A549 (cell line): ENCODE measurements around the gene CALHM6. TPM values are rescaled to one million over a fixed set of nuclear protein-coding genes. Genes with fewer than 3 reads are reported as not detected.

Experiments used
- ATAC-seq, 2 experiments: fragments of 200-7000 bp in 1 of 2; fragments of >200 bp in 1 of 2; cut with Nextera tagmentation in 1 of 2; cut with Tn5 transposase in 1 of 2; 3 replicates each; pipeline versions ENCODE4 v1.8.0 to v1.9.1; 2018 to 2020; ENCODE audit warnings: mild to moderate bottlenecking in 1 of 2, moderate library complexity in 1 of 2
- CTCF ChIA-PET: fragments of 300-600 bp; sonication (Branson Sonifier 250); formaldehyde crosslinking; extraction: SDS; loops from one replicate; lab custom pipeline; 2021; ENCODE audit warnings: antibody characterized with exemption, inconsistent platforms; lab: Yijun Ruan, JAX
- POLR2A ChIA-PET: fragments of 350-600 bp; formaldehyde crosslinking; extraction: SDS; loops from one replicate; lab custom pipeline; 2021; ENCODE audit warnings: antibody characterized with exemption, inconsistent platforms; lab: Yijun Ruan, JAX
- DNase-seq, 2 experiments: peaks; one replicate each; pipeline versions ENCODE4 v3.0.0 to v3.0.0-alpha.2; 2011 to 2016; ENCODE audit warnings: low read depth in 1 of 2, low spot score in 1 of 2
- FAIRE-seq: peaks from 2 replicates; lab custom pipeline; 2011; peaks lifted over from hg19 to GRCh38; lab: Jason Lieb, UNC
- H3K27ac ChIP-seq, 2 experiments: fragments of >200 bp; sonication (Bioruptor Twin); formaldehyde crosslinking; 3 replicates each; pipeline ENCODE4 v1.5.1; 2016 to 2017
- H3K4me1 ChIP-seq: fragments of >200 bp; sonication (Bioruptor Twin); formaldehyde crosslinking; 3 replicates; pipeline ENCODE4 v1.6.1; 2016
- H3K4me2 ChIP-seq: fragments of >200 bp; sonication (Bioruptor Twin); formaldehyde crosslinking; 3 replicates; pipeline ENCODE4 v1.6.1; 2016
- H3K4me3 ChIP-seq: fragments of >200 bp; sonication (Bioruptor Twin); formaldehyde crosslinking; 3 replicates; pipeline ENCODE4 v1.5.1; 2016
- H3K9me3 ChIP-seq: fragments of >200 bp; sonication (Bioruptor Twin); formaldehyde crosslinking; 3 replicates; pipeline ENCODE4 v1.6.1; 2016
- BCL3 ChIP-seq: fragments of >200 bp; sonication (Bioruptor Twin); formaldehyde crosslinking; IDR thresholded peaks from 3 replicates; pipeline ENCODE4 v1.6.1; 2016
- BHLHE40 ChIP-seq: IDR thresholded peaks from 2 replicates; pipeline ENCODE4 v1.6.1; 2012; ENCODE audit warnings: low read depth, low read length, inconsistent platforms
- CHD2 ChIP-seq: fragments of 150-350 bp; IDR thresholded peaks from 2 replicates; pipeline ENCODE4 v1.6.1; 2014; ENCODE audit warnings: low read length; ENCODE audit not compliant: partially characterized antibody
- CHD4 ChIP-seq: fragments of 200-600 bp; sonication (generic); IDR thresholded peaks from 2 replicates; pipeline ENCODE4 v1.6.1; 2016; ENCODE audit warnings: antibody characterized with exemption, mild to moderate bottlenecking, borderline replicate concordance
- CTCF ChIP-seq: fragments of >200 bp; sonication (Bioruptor Twin); formaldehyde crosslinking; IDR thresholded peaks from 3 replicates; pipeline ENCODE4 v1.5.1; 2016
- EHMT2 ChIP-seq: fragments of 200-600 bp; sonication (generic); IDR thresholded peaks from 2 replicates; pipeline ENCODE4 v1.6.1; 2016; ENCODE audit warnings: antibody characterized with exemption, low read depth, mild to moderate bottlenecking, moderate library complexity
- ELK1 ChIP-seq: fragments of 150-350 bp; IDR thresholded peaks from 2 replicates; pipeline ENCODE4 v1.6.1; 2014; ENCODE audit warnings: low read depth, mild to moderate bottlenecking, low read length
- EP300 ChIP-seq, 2 experiments: fragments of >200 bp; sonication (Bioruptor Twin); formaldehyde crosslinking; IDR thresholded peaks; 2 replicates in 1 of 2; 3 replicates in 1 of 2; pipeline ENCODE4 v1.6.1; 2016 to 2017
- ESRRA ChIP-seq: fragments of 150-350 bp; IDR thresholded peaks from 2 replicates; pipeline ENCODE4 v1.6.1; 2014; ENCODE audit warnings: mild to moderate bottlenecking, low read length, borderline replicate concordance
- FOSB ChIP-seq: fragments of 250-450 bp; sonication (Bioruptor Pico); IDR thresholded peaks from 2 replicates; pipeline ENCODE4 v1.5.0; 2020; ENCODE audit warnings: mild to moderate bottlenecking, moderate library complexity
- FOSL2 ChIP-seq, 2 experiments: fragments of 450-650 bp in 1 of 2; fragments of >200 bp in 1 of 2; sonication (Bioruptor Twin) in 1 of 2; formaldehyde crosslinking; IDR thresholded peaks; 2 replicates each; pipeline versions ENCODE4 v1.5.0 to v1.6.1; 2016 to 2020; ENCODE audit warnings: mild to moderate bottlenecking in 1 of 2, moderate library complexity in 1 of 2
- FOXS1 ChIP-seq: fragments of 250-450 bp; sonication (Bioruptor Pico); IDR thresholded peaks from 2 replicates; pipeline ENCODE4 v1.5.0; 2020; ENCODE audit warnings: mild to moderate bottlenecking, moderate library complexity
- HMGXB4 ChIP-seq: fragments of 250-450 bp; sonication (Bioruptor Pico); IDR thresholded peaks from 2 replicates; pipeline ENCODE4 v1.5.0; 2021; ENCODE audit warnings: mild to moderate bottlenecking, moderate library complexity, borderline replicate concordance
- JUN ChIP-seq, 2 experiments: fragments of >200 bp; sonication (Bioruptor Twin); formaldehyde crosslinking; IDR thresholded peaks; 2 replicates in 1 of 2; 3 replicates in 1 of 2; pipeline ENCODE4 v1.6.1; 2016 to 2017
- JUNB ChIP-seq: fragments of >200 bp; sonication (Bioruptor Twin); formaldehyde crosslinking; IDR thresholded peaks from 2 replicates; pipeline ENCODE4 v1.6.1; 2016
- MAX ChIP-seq: IDR thresholded peaks from 2 replicates; pipeline ENCODE4 v1.6.1; 2012
- MAZ ChIP-seq: fragments of 150-350 bp; IDR thresholded peaks from 2 replicates; pipeline ENCODE4 v1.6.1; 2014; ENCODE audit warnings: antibody characterized with exemption, low read depth, low read length, borderline replicate concordance
- PBX3 ChIP-seq: IDR thresholded peaks from 2 replicates; pipeline ENCODE4 v1.6.1; 2012
- POLR2AphosphoS2 ChIP-seq: conservative IDR thresholded peaks from 2 replicates; pipeline ENCODE4 v1.6.1; 2012; ENCODE audit warnings: low read length, improper control_type of control experiment, inconsistent platforms
- RAD21 ChIP-seq, 2 experiments: fragments of >200 bp in 1 of 2; sonication (Bioruptor Twin) in 1 of 2; formaldehyde crosslinking in 1 of 2; IDR thresholded peaks in 1 of 2; conservative IDR thresholded peaks in 1 of 2; 2 replicates in 1 of 2; 3 replicates in 1 of 2; pipeline ENCODE4 v1.6.1; 2012 to 2018; ENCODE audit warnings: inconsistent platforms in 1 of 2
- RNF2 ChIP-seq: fragments of 200-600 bp; sonication (generic); IDR thresholded peaks from 2 replicates; pipeline ENCODE4 v1.6.1; 2016; ENCODE audit warnings: low read depth, mild to moderate bottlenecking, antibody characterized with exemption, moderate library complexity, borderline replicate concordance
- USF2 ChIP-seq: fragments of 450-650 bp; IDR thresholded peaks from 2 replicates; pipeline ENCODE4 v1.6.1; 2014; ENCODE audit warnings: antibody characterized with exemption
- ZFP36 ChIP-seq: fragments of 450-650 bp; IDR thresholded peaks from 2 replicates; pipeline ENCODE4 v1.6.1; 2014; ENCODE audit warnings: borderline replicate concordance; ENCODE audit not compliant: partially characterized antibody
- ZNF302 ChIP-seq: fragments of 250-450 bp; sonication (Bioruptor Pico); IDR thresholded peaks from 2 replicates; pipeline ENCODE4 v1.9.0; 2021; ENCODE audit warnings: inconsistent platforms, mild to moderate bottlenecking, moderate library complexity
- WGBS: methylation state at CpG from one replicate; pipeline ENCODE4 v1.1.6; 2017; ENCODE audit errors: missing lambda C conversion rate; 5-methylcytosine and 5-hydroxymethylcytosine counted together
- polyA plus RNA-seq, 4 experiments: library from polyadenylated mRNA; depleted of rRNA in 3 of 4; stranded (reverse); fragments of >200 nt; fragmentation: RNase III in 1 of 4; extraction: RNeasy Plus Mini Kit Qiagen cat#74134 plus additional on column Dnase treatment in 1 of 4; gene quantifications; 2 replicates in 3 of 4; 3 replicates in 1 of 4; pipeline ENCODE4 v1.2.3, GENCODE V29; 2011 to 2017

Gene CALHM6
- polyA plus RNA-seq, 2 of the 4 experiments (the other 2 are of a cell fraction) = 0.31 TPM; not detected in 1

GRCh38 chr6:116413357-116413756 lies 47.8 kb upstream of the CALHM6 start:
- Histone ChIP-seq H3K9me3 (no peaks in the 10 kb centered on the region), H3K4me2 (no peak overlapping the region), H3K4me3 (no peak overlapping the region), H3K27ac (no peak overlapping the region), H3K4me1 (peaks cover 16% of the 10 kb centered on the region; the same call in 2 of the 3 replicates)
- ChIA-PET CTCF (no interaction called here), POLR2A (no interaction called here)
- no peak for FAIRE-seq
- DNase-seq = no peak
- ATAC-seq = no peak
- TF ChIP-seq BCL3 (no peak), JUNB (no peak), ZFP36 (no peak), PBX3 (no peak), RAD21 (conservative IDR thresholded peaks at IDR 0.05 in 1 of 2, IDR thresholded peaks at IDR 0.05 in 1 of 2) (no peak), BHLHE40 (no peak), JUN (IDR thresholded peaks at IDR 0.05) (no peak), FOXS1 (no peak), FOSL2 (IDR thresholded peaks at IDR 0.05) (no peak), FOSL2 (CRISPR knock-in tag; IDR thresholded peaks at IDR 0.05) (no peak), ESRRA (no peak), USF2 (no peak), ZNF302 (no peak), CHD4 (no peak), CHD2 (no peak), EHMT2 (no peak), MAZ (no peak), MAX (no peak), EP300 (IDR thresholded peaks at IDR 0.05) (no peak), ELK1 (no peak)
- 81% methylated on average over 1 of the region's 1 CpG for WGBS

GRCh38 chr6:116417661-116418060 lies 43.5 kb upstream of the CALHM6 start:
- Histone ChIP-seq H3K4me2 (no peak overlapping the region), H3K4me3 (no peak overlapping the region), H3K4me1 (0 out of 3 replicates have a peak, but pooled peaks cover 4% of the 10 kb centered on the region), H3K27ac (no peak overlapping the region), H3K9me3 (no peaks in the 10 kb centered on the region)
- FAIRE-seq = no peak
- 55% methylated on average over 3 of the region's 3 CpGs for WGBS
- ChIA-PET POLR2A (no interaction called here), CTCF (no interaction called here)
- no peak for DNase-seq
- TF ChIP-seq FOXS1 = no peak
- TF ChIP-seq RNF2 = no peak
- TF ChIP-seq POLR2AphosphoS2 = no peak
- no peak for TF ChIP-seq JUNB
- TF ChIP-seq CTCF = no peak
- TF ChIP-seq FOSB (CRISPR knock-in tag) = no peak
- TF ChIP-seq HMGXB4 (CRISPR knock-in tag) = no peak
- ATAC-seq = no peak
